ENCODE results near the gene GRID1.

The GRID1 gene

GRCh38 chr10:85617751-85618546, 748.6 kb downstream of the GRID1 start:
- Mint-ChIP-seq H3K4me1 (peaks cover 7% of the 10 kb centered on the region), H3K9me3 (no peaks in the 10 kb centered on the region), H3K27me3 (ENCODE audit: low read depth) (peaks cover 15% of the 10 kb centered on the region), H3K36me3 (ENCODE audit: low read depth) (no peaks in the 10 kb centered on the region), H3K4me3 (no peak overlapping the region), H3K27ac (no peak overlapping the region)
- no peak for TF ChIP-seq CTCF (IDR thresholded peaks at IDR 0.05; ENCODE audit: unreplicated experiment in 3 of 3)

DNA sequence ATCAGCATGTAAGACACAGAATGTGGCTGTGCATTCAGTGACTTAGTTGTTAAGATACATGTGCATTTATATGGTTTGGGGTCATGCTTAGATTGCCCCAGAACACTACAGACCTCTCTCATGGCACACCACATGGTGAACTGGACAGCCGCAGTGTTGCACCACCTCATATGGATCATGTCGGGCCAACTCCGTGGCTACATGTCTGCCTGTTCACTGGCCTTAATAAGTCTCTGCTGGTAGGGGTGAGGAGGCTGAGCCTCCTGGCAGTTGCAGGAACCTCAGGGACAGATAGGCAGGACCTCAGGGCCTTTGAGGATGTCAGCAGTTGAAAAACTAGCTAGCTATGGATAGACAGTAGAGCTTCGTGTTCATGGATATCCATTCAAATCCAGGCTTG, 751.0 kb downstream of the GRID1 start:
- Mint-ChIP-seq H3K4me3 (no peak overlapping the region), H3K36me3 (ENCODE audit: low read depth) (no peaks in the 10 kb centered on the region), H3K27ac (no peak overlapping the region), H3K27me3 (ENCODE audit: low read depth) (peaks cover 11% of the 10 kb centered on the region), H3K4me1 (peaks cover 7% of the 10 kb centered on the region), H3K9me3 (no peaks in the 10 kb centered on the region)
- no peak for TF ChIP-seq CTCF (IDR thresholded peaks at IDR 0.05; ENCODE audit: unreplicated experiment in 3 of 3)

GRCh38 chr10:85614981-85615380, 751.6 kb downstream of the GRID1 start:
- Mint-ChIP-seq H3K27me3 (ENCODE audit: low read depth) (peaks cover 11% of the 10 kb centered on the region), H3K9me3 (no peaks in the 10 kb centered on the region), H3K36me3 (ENCODE audit: low read depth) (no peaks in the 10 kb centered on the region), H3K4me1 (peaks cover 7% of the 10 kb centered on the region), H3K27ac (no peak overlapping the region), H3K4me3 (no peak overlapping the region)
- TF ChIP-seq CTCF (IDR thresholded peaks at IDR 0.05; ENCODE audit: unreplicated experiment in 3 of 3): no peak

DNA sequence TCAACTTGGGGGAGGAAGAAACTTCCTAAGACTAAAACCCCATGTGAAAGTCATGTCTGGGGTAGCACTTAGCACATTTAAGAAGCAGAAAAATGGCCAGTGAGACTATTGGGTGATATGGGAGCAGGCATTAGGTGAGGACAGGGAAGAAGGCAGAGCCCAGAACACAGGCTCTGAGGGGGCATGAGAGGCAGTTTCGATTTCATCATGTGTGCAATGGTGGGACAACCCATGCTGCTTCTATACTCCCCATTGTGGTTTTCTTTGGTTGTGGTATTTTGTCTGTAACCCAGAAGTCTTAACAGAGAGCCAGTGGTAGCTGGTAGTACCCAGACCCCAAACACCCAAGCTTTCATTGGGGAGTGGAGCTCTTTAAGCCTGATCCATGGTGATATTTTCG, 752.0 kb downstream of the GRID1 start:
- H3K27ac Mint-ChIP-seq: no peak overlapping the region
- peaks cover 11% of the 10 kb centered on the region for H3K27me3 Mint-ChIP-seq (ENCODE audit: low read depth)
- no peak for TF ChIP-seq CTCF (IDR thresholded peaks at IDR 0.05; ENCODE audit: unreplicated experiment in 3 of 3)
- H3K9me3 Mint-ChIP-seq: no peaks in the 10 kb centered on the region
- peaks cover 7% of the 10 kb centered on the region for H3K4me1 Mint-ChIP-seq
- H3K4me3 Mint-ChIP-seq: no peak overlapping the region
- no peaks in the 10 kb centered on the region for H3K36me3 Mint-ChIP-seq (ENCODE audit: low read depth)

DNA sequence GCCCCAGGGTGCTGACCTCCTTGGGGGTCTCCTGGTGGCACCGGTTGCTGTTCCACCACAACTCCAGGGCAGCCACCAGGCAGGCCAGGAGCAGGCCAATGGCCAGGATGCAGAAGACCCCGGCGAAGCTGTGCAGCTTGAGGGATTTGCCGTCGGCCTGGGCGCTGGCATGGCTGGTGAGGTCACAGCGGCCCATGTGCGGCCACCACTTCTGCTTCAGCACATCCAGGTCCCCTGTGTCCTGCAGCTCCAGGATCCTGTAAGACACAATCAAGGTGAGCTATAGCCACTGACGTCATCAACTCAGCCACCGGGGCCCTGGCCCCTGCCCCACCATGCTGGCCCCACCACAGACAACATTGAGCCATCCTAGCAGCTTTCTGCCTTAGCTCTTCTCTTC, 753.2 kb downstream of the GRID1 start:
- Mint-ChIP-seq H3K27me3 (ENCODE audit: low read depth) (peaks cover 7% of the 10 kb centered on the region), H3K4me3 (no peak overlapping the region), H3K9me3 (no peaks in the 10 kb centered on the region), H3K4me1 (peaks cover 4% of the 10 kb centered on the region), H3K27ac (no peak overlapping the region), H3K36me3 (ENCODE audit: low read depth) (no peaks in the 10 kb centered on the region)
- no peak for TF ChIP-seq CTCF (IDR thresholded peaks at IDR 0.05; ENCODE audit: unreplicated experiment in 3 of 3)

DNA sequence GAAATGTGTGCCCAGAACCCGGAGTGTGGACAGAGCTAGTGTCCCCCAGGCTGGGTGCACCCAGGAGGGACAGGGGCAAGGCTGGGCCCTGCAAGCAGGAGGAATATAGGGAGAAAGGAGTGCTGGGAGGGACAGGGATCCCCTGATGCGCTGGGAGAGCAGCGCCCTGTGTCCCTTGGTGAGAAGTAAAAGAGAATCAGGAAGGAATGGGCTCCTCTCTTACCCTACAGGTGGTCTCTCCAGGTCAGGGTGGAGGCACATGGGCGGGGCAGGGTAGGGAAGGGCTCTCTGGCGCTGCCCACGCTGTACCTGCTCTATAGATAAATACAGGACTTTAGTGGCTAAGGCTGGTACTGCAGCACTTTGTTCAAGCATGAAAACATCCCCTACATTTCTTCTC, 753.8 kb downstream of the GRID1 start:
- H3K4me3 Mint-ChIP-seq: no peak overlapping the region
- H3K27me3 Mint-ChIP-seq (ENCODE audit: low read depth): peaks cover 7% of the 10 kb centered on the region
- no peaks in the 10 kb centered on the region for H3K9me3 Mint-ChIP-seq
- H3K4me1 Mint-ChIP-seq: no peaks in the 10 kb centered on the region
- H3K27ac Mint-ChIP-seq: no peak overlapping the region
- no peaks in the 10 kb centered on the region for H3K36me3 Mint-ChIP-seq (ENCODE audit: low read depth)
- peak in 1 of 3 experiments; percentile 31 for TF ChIP-seq CTCF (IDR thresholded peaks at IDR 0.05; ENCODE audit: unreplicated experiment in 3 of 3)

Measured in nephron (organoid).